ENCODE measurements around the gene ORM2. TPM values are rescaled to one million over a fixed set of nuclear protein-coding genes. Genes with fewer than 3 reads are reported as not detected.
A peak's percentile ranks its signal among the peaks of the same experiment; 100 is the strongest.

ORM2 gene
- total and polyA plus RNA-seq, 2 experiments from 2014 or later, result 0.76 TPM

GRCh38 chr9:114372921-114373448 lies 43.3 kb downstream of the ORM2 start:
- no peak overlapping the region for H3K4me3 Mint-ChIP-seq
- Histone ChIP-seq H3K27ac (ENCODE audit: low read depth) (no peak overlapping the region), H3K4me3 (no peak overlapping the region), H3K4me2 (no peak overlapping the region), H3K79me2 (replicated peaks; ENCODE audit: insufficient read depth) (peaks cover 4% of the 10 kb centered on the region; the same call in 1 of the 2 replicates), H4K20me1 (replicated peaks; ENCODE audit: insufficient read depth) (no peaks in the 10 kb centered on the region), H3K36me3 (ENCODE audit: insufficient read depth) (no peaks in the 10 kb centered on the region), H3K4me1 (ENCODE audit: insufficient read depth) (peaks cover 52% of the 10 kb centered on the region), H3F3A (replicated peaks; ENCODE audit: low read depth) (peaks cover 12% of the 10 kb centered on the region; the same call in 1 of the 2 replicates), H3K27me3 (ENCODE audit: insufficient read depth) (no peaks in the 10 kb centered on the region), H3K9me2 (ENCODE audit: insufficient read depth) (0 out of 2 replicates have a peak, but pooled peaks cover 6% of the 10 kb centered on the region), H2AFZ (no peak overlapping the region)
- H3K27ac Mint-ChIP-seq, result peak overlapping the region; percentile 46; the same call in 1 of the 2 replicates
- TF ChIP-seq CTCF (conservative IDR thresholded peaks at IDR 0.05; ENCODE audit: low read depth in 2 of 2) (no peak), EZH2phosphoT487 (IDR thresholded peaks at IDR 0.05; ENCODE audit: unreplicated experiment) (no peak), POLR2AphosphoS5 (IDR thresholded peaks at IDR 0.05; ENCODE audit: low read depth) (no peak), CREB1 (CRISPR knock-in tag; IDR thresholded peaks at IDR 0.05; ENCODE audit: low read depth) (no peak), JUNB (IDR thresholded peaks at IDR 0.05; ENCODE audit: unreplicated experiment) (no peak), EZH2 (IDR thresholded peaks at IDR 0.05; ENCODE audit: low read depth, unreplicated experiment) (no peak), ETS1 (IDR thresholded peaks at IDR 0.05) (no peak), STAT1 (IDR thresholded peaks at IDR 0.05; ENCODE audit: unreplicated experiment) (no peak), ZNF331 (CRISPR knock-in tag; IDR thresholded peaks at IDR 0.05; ENCODE audit: low read depth) (no peak), NANOG (IDR thresholded peaks at IDR 0.05; ENCODE audit: borderline replicate concordance) (no peak), ZNF114 (CRISPR knock-in tag; IDR thresholded peaks at IDR 0.05) (no peak), REST (IDR thresholded peaks at IDR 0.05; ENCODE audit: unreplicated experiment) (no peak), ZNF462 (CRISPR knock-in tag; IDR thresholded peaks at IDR 0.05) (no peak)
- no peaks in the 10 kb centered on the region for H3K9me3 Mint-ChIP-seq
- H3K36me3 Mint-ChIP-seq (ENCODE audit: low read depth), result peaks cover 50% of the 10 kb centered on the region
- H3K4me1 Mint-ChIP-seq, result peaks cover 46% of the 10 kb centered on the region
- no peak for DNase-seq (ENCODE audit: low spot score)
- no peak for ATAC-seq
- peaks cover 8% of the 10 kb centered on the region for H3K27me3 Mint-ChIP-seq (ENCODE audit: insufficient read depth, low read depth, poor library complexity)
